ENCODE data around the gene LACTB. TPM values are rescaled to one million over a fixed set of nuclear protein-coding genes. Genes with fewer than 3 reads are reported as not detected.

Gene LACTB
- total and polyA plus RNA-seq, 2 of the 4 experiments (the other 2 are of a cell fraction), result 12.9 to 32.7 TPM

GRCh38 chr15:63186065-63186464 is 64.4 kb downstream of the LACTB start:
- Histone ChIP-seq H4K8ac (ENCODE audit: low read depth in 2 of 2, low read length in 2 of 2) (peak overlapping the region; percentile 76 to 90), H3K23ac (ENCODE audit: low read depth, low read length) (peak overlapping the region; percentile 90), H4K5ac (ENCODE audit: low read depth, low read length) (peak overlapping the region; percentile 32), H3K79me1 (ENCODE audit: low read depth in 1 of 2, low read length in 2 of 2) (peaks cover 3 to 16% of the 10 kb centered on the region in 2 experiments; a peak in 2 of 4 replicates), H3K9me3 (ENCODE audit: control insufficient read depth, insufficient read depth, low read length) (no peaks in the 10 kb centered on the region), H3K9me1 (ENCODE audit: insufficient read depth, low read length) (peaks cover 11% of the 10 kb centered on the region), H3K4ac (ENCODE audit: low read depth, low read length) (peak overlapping the region; percentile 80), H3K9ac (ENCODE audit: low read depth, low read length) (peak overlapping the region; percentile 42; the same call in 1 of the 2 replicates), H4K20me1 (ENCODE audit: insufficient read depth, low read length) (peaks cover 8% of the 10 kb centered on the region; the same call in 1 of the 2 replicates), H2BK20ac (ENCODE audit: low read depth, low read length) (peak overlapping the region; percentile 97), H2AFZ (replicated peaks; ENCODE audit: low read length, poor library complexity) (peak overlapping the region; percentile 75), H3K27me3 (ENCODE audit: control insufficient read depth, insufficient read depth, low read length) (no peaks in the 10 kb centered on the region), H2AK5ac (ENCODE audit: low read depth, low read length) (peak overlapping the region; percentile 60), H3K56ac (ENCODE audit: extremely low read depth, insufficient read depth, low read length) (peak overlapping the region; percentile 69; the same call in 1 of the 2 replicates), H3K14ac (replicated peaks; ENCODE audit: low read depth, low read length) (peak overlapping the region; percentile 78), H4K91ac (ENCODE audit: insufficient read depth, low read depth, low read length) (peak overlapping the region; percentile 94), H3K18ac (ENCODE audit: low read depth, low read length) (peak overlapping the region; percentile 74; the same call in 1 of the 2 replicates), H3K36me3 (ENCODE audit: control insufficient read depth, insufficient read depth, low read length) (no peaks in the 10 kb centered on the region), H3K4me2 (ENCODE audit: low read depth, low read length) (peak overlapping the region; percentile 12; the same call in 1 of the 2 replicates), H2BK120ac (ENCODE audit: low read depth, low read length) (peak overlapping the region; percentile 93), H2BK15ac (ENCODE audit: low read depth, low read length) (peak overlapping the region; percentile 99), H3K27ac (ENCODE audit: insufficient read depth, low read length) (peak overlapping the region; percentile 90), H3K4me1 (ENCODE audit: control insufficient read depth, insufficient read depth, low read length) (peaks cover 5% of the 10 kb centered on the region), H2BK5ac (ENCODE audit: low read depth, low read length, poor library complexity, severe bottlenecking) (peak overlapping the region; percentile 89), H2AK9ac (replicated peaks; ENCODE audit: low read depth, low read length, poor library complexity) (no peak overlapping the region), H3K4me3 (ENCODE audit: insufficient read depth, low read depth, low read length) (no peak overlapping the region)
- ChIA-PET CTCF (interaction anchor here (1.2 kb wide), 1 partner anchor 9 kb away, joined by 4 read pairs; no protein-coding TSS in a partner anchor), POLR2A (ENCODE audit: unreplicated experiment) (no interaction called here)
- TF ChIP-seq CEBPB (IDR thresholded peaks at IDR 0.05; ENCODE audit: low read depth, low read length) (peak; percentile 95), MXI1 (IDR thresholded peaks at IDR 0.05; ENCODE audit: borderline replicate concordance, low read depth, low read length) (peak; percentile 55; the same call in 1 of the 2 replicates), FOS (IDR thresholded peaks at IDR 0.05; ENCODE audit: low read depth, low read length) (0 out of 2 replicates have a peak, but pooled peaks have one; percentile 6), POLR2A (IDR thresholded peaks at IDR 0.05; ENCODE audit: low read depth, low read length) (no peak)
- ATAC-seq (ENCODE audit: low read depth), result 0 out of 2 replicates have a peak, but pooled peaks have one; percentile 6
- in situ Hi-C loops (cut with MboI; ENCODE audit: low sequenced_read_pairs), result no loop called here
- WGBS, 2 experiments (ENCODE audit: extremely low coverage in 2 of 2, insufficient read length in 1 of 2), result 30% methylated on average over 2 of the region's 2 CpGs; no CpG with 5 or more reads in 1 of the 2 experiments
- intact Hi-C loops (cut with micrococcal nuclease), result no loop called here
- dilution Hi-C loops (cut with HindIII; ENCODE audit: low sequenced_read_pairs, unreplicated experiment), result no loop called here
- DNase-seq, result peak; percentile 84
- no TSS peak for BruUV-seq (replicated peaks)

Measured in IMR-90 (cell line).